ENCODE results near the gene INSRR.

DNA sequence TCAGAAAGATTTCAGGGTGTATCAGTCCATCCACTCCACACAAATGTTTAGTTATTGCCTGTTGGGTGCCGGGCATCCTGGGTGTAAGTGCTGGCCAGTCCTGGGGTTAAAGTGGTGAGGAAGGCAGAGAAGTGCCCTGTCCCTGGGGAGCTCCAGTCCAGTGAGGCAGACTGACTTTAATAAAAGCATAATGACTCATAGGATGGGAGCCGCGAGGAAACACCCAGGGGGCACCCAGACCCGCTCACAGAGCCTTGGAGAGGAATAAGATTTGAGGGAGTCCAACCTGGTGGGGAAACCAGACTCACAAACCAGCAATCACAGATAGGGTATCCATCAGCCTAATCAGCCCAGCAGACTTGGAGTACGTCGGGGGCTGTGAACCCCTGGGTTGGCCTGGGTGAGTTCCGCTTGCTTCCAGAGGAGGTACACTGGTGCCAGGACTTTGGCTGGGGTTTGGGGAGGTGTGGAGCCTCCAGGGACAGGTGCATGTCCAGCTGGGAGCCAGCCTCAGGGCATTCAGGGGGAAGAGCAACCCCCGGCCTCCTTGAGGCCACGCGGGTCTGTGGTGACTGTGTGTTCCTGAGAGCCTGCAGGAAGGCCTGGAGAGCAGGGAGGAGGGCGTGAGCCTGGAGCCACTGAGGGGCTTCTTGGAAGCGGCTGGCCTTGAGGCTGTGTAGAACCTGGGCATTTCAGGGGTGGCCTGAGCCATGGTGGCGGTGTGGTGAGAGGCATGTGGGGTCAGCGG lies 38.3 kb upstream of the INSRR start:
- TF ChIP-seq, protein P1, sequence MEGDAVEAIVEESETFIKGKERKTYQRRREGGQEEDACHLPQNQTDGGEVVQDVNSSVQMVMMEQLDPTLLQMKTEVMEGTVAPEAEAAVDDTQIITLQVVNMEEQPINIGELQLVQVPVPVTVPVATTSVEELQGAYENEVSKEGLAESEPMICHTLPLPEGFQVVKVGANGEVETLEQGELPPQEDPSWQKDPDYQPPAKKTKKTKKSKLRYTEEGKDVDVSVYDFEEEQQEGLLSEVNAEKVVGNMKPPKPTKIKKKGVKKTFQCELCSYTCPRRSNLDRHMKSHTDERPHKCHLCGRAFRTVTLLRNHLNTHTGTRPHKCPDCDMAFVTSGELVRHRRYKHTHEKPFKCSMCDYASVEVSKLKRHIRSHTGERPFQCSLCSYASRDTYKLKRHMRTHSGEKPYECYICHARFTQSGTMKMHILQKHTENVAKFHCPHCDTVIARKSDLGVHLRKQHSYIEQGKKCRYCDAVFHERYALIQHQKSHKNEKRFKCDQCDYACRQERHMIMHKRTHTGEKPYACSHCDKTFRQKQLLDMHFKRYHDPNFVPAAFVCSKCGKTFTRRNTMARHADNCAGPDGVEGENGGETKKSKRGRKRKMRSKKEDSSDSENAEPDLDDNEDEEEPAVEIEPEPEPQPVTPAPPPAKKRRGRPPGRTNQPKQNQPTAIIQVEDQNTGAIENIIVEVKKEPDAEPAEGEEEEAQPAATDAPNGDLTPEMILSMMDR (IDR thresholded peaks at IDR 0.05): no peak
- no peak for TF ChIP-seq POLR2A (IDR thresholded peaks at IDR 0.05)

Data from ovary (tissue), 3 donors.